ENCODE measurements around the gene TAGLN3. TPM values are rescaled to one million over a fixed set of nuclear protein-coding genes. Genes with fewer than 3 reads are reported as not detected.

Gene TAGLN3
- total RNA-seq: 0.71 and 0.74 TPM in 2 replicates

GRCh38 chr3:111998636-111999483 lies at the start of gene TAGLN3:
Gene TAGLN3, plus strand, starts transcription at chr3:111998922. Its CDS starts 501 bp downstream, at chr3:111999423.

GRCh38 chr3:111978583-111979433 lies 19.9 kb upstream of the TAGLN3 start, which contains the start of gene ABHD10:
Gene ABHD10, plus strand, starts transcription at chr3:111979026. Its CDS starts 36 bp downstream, at chr3:111979062.

GRCh38 chr3:112034436-112034835 lies 35.7 kb downstream of the TAGLN3 start, which contains the start of gene TMPRSS7:
Gene TMPRSS7, plus strand, starts transcription at chr3:112034736. Its CDS starts 110 bp downstream, at chr3:112034846.

Other genes starting within 250 kb of the TAGLN3 start
- gene PHLDB2, start 139.7 kb upstream of the TAGLN3 start, total RNA-seq: 57.5 and 58.2 TPM in 2 replicates
- 37.5 and 39.1 TPM in 2 replicates for gene ABHD10, start 19.9 kb upstream of the TAGLN3 start, total RNA-seq
- not detected in 2 replicates for gene TMPRSS7, start 35.8 kb downstream of the TAGLN3 start, total RNA-seq
- 5.7 and 10.5 TPM in 2 replicates for gene C3orf52, start 87.5 kb downstream of the TAGLN3 start, total RNA-seq
- not detected in 2 replicates for gene GCSAM, start 134.3 kb downstream of the TAGLN3 start, total RNA-seq

Measured in smooth muscle cell of bladder (primary cell).